ENCODE results near the gene CDK8. TPM values are rescaled to one million over a fixed set of nuclear protein-coding genes. Genes with fewer than 3 reads are reported as not detected.
"Not testable (repeated sequence)": the region's sequence is repeated elsewhere in the genome, so short reads cannot be mapped to it uniquely, and the experiment has no call there.

The CDK8 gene
- total RNA-seq, 2 donors from 2014 or later, result 11.0 to 19.7 TPM

DNA sequence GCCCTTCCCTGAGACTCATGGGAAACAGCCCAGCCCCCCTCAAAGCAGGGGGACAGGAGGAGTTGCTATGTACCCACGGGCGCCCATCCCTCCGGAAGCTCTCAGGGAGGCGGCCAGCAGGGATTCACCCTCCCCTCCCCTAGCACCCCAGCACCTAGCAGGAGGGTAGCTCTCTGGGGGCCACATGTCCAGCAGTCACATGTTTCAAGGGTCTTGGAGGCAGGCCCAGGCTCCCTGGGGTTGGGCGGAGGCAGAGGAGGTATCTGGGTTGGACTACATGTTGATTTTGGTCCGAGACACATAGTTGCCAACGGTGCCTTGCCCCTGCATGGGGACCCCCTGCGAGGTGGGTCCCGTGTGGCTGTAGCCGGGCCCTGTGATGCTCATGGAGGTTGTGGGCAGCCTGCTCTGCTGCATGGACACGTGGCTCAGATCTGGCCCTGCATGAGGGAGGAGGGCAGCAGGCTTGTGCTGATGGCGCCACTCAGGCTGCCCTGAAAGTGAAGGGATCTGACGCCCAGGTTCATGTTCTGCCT, 24.8 kb upstream of the CDK8 start:
- Mint-ChIP-seq H3K27me3 (peaks cover 4% of the 10 kb centered on the region), H3K27ac (no peak overlapping the region), H3K4me3 (no peak overlapping the region), H3K9me3 (no peaks in the 10 kb centered on the region), H3K4me1 (no peaks in the 10 kb centered on the region), H3K36me3 (ENCODE audit: low read depth) (no peaks in the 10 kb centered on the region)
- ATAC-seq (replicated peaks), result no peak

DNA sequence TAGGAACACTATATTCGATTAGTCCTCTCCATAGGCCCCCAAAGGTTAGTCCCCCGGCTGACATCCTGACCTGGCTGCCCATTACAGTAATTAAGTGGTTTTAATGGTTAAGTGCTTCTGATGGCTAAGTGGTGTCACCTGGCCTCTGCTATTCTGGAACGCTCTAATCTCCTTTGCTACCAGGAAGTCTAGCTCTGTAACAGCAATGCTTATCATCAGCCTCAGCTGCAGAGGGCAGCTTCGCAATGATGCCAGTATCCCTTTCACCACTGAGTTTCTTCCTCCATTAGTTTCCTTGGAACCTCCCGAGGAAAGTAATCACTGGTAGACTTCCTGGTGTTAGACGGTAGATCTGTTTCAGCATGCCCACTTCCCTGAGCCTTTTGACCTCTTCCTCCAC, 23.2 kb upstream of the CDK8 start:
- ATAC-seq (replicated peaks), result no peak
- no peak overlapping the region for H3K4me3 Mint-ChIP-seq
- no peaks in the 10 kb centered on the region for H3K9me3 Mint-ChIP-seq
- no peaks in the 10 kb centered on the region for H3K36me3 Mint-ChIP-seq (ENCODE audit: low read depth)
- H3K27ac Mint-ChIP-seq, result no peak overlapping the region
- H3K27me3 Mint-ChIP-seq, result peaks cover 11% of the 10 kb centered on the region
- H3K4me1 Mint-ChIP-seq, result no peaks in the 10 kb centered on the region

DNA sequence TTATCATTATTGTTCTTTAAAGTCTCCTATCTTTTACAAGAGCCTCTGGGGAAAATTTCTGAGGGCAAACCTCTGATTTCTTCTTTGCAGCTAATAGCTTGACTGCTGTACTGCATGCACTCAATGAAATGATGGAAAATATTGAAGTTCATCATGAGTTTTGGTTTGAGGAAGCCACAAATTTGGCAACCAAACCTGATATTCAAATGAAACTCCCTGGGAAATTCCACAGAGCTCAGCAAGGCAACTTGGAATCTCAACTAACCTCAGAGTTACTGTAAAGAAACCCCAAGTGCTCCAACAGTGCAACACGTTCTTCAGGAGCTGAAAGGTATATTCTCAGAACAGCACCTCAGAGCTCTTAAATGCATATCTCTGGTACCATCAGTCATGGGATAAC, 17.6 kb upstream of the CDK8 start:
- no peaks in the 10 kb centered on the region for H3K9me3 Mint-ChIP-seq
- H3K27me3 Mint-ChIP-seq, result peaks cover 11% of the 10 kb centered on the region
- ATAC-seq (replicated peaks), result no peak
- no peak overlapping the region for H3K4me3 Mint-ChIP-seq
- no peak overlapping the region for H3K27ac Mint-ChIP-seq
- no peaks in the 10 kb centered on the region for H3K4me1 Mint-ChIP-seq
- no peaks in the 10 kb centered on the region for H3K36me3 Mint-ChIP-seq (ENCODE audit: low read depth)

DNA sequence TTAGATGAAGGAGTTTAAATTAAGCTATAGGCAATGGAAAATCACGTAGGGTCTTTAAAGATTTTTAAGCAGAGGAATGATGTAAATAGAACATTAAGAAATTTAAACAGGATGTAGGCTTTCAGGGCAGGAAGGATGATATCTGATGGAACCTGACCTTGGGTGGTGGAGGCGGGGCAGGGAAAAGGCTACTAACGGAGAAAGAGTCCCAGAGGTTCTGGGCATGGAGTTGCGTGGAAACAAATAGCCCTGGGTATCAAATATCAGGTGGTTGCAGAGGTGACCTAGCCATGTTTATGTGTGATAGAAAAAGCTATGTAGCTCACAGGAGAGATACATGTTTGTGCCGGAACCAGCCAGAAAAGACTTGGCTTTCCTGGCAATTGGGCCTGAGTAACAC, 7.8 kb upstream of the CDK8 start:
- Mint-ChIP-seq H3K4me3 (no peak overlapping the region), H3K4me1 (no peaks in the 10 kb centered on the region), H3K27me3 (no peaks in the 10 kb centered on the region), H3K9me3 (no peaks in the 10 kb centered on the region), H3K36me3 (ENCODE audit: low read depth) (no peaks in the 10 kb centered on the region), H3K27ac (no peak overlapping the region)
- ATAC-seq (replicated peaks), result no peak

DNA sequence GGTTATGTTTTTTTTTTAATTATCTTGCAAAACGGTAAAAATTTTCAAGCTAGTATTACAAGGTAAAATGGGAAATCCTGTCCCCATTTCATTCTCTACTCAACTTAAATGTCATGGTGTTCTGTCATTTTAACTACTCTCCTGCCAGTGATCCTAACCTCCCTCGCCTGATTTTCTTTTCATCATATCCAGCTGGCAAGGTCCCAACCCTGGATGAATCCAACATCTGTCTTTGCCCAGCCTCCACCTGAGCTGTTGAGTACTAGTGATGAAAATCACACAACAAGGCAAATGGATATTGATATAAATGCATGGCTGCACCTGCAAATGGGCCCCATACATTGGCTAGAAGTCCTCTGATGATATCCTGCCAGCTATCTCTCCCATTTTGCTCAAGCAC, 6.9 kb upstream of the CDK8 start:
- no peak for ATAC-seq (replicated peaks)
- Mint-ChIP-seq H3K27me3 (no peaks in the 10 kb centered on the region), H3K4me1 (no peaks in the 10 kb centered on the region), H3K4me3 (no peak overlapping the region), H3K36me3 (ENCODE audit: low read depth) (no peaks in the 10 kb centered on the region), H3K9me3 (no peaks in the 10 kb centered on the region), H3K27ac (no peak overlapping the region)

DNA sequence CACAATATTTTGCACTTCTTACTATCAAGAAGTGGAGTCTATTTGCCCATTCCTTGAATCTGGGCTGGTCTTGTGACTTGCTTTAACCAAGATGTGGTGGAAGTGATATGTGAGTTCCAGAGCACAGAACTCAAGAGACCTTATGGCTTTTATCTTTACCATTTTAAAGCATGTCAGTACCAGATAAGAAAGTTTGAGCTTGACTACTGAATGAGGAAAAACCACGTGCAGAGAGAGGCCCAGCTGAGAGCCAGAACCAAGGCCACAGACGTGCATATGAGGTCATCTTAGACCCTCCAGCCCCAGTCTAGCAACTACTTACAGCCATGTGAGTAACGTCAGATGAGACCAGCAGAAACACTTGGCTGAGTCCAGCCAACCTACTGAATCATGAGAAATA, 6.3 kb upstream of the CDK8 start:
- H3K27ac Mint-ChIP-seq, result no peak overlapping the region
- no peaks in the 10 kb centered on the region for H3K4me1 Mint-ChIP-seq
- ATAC-seq (replicated peaks), result no peak
- H3K27me3 Mint-ChIP-seq, result no peaks in the 10 kb centered on the region
- no peak overlapping the region for H3K4me3 Mint-ChIP-seq
- H3K36me3 Mint-ChIP-seq (ENCODE audit: low read depth), result no peaks in the 10 kb centered on the region
- no peaks in the 10 kb centered on the region for H3K9me3 Mint-ChIP-seq

DNA sequence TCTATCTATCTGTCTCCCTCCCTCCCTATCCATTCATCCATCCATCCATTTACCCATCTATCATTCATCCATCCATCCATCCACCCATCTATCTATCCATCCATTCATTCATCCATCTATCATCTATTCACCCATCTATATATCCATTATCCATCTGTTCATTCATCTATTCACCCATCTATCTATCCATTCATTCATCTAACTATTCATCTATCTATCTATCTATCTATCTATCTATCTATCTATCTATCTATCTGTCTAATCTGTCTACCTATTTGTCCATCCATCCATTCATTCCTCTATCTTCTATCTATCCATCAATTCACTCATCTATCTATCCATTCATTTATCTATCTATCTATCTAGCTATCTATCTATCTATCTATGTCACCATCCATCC, 4.4 kb upstream of the CDK8 start:
- H3K4me1 Mint-ChIP-seq, result peaks cover 5% of the 10 kb centered on the region
- no peak overlapping the region for H3K4me3 Mint-ChIP-seq
- no peaks in the 10 kb centered on the region for H3K27me3 Mint-ChIP-seq
- no peak overlapping the region for H3K27ac Mint-ChIP-seq
- H3K36me3 Mint-ChIP-seq (ENCODE audit: low read depth), result no peaks in the 10 kb centered on the region
- ATAC-seq (replicated peaks), result no peak
- H3K9me3 Mint-ChIP-seq, result no peaks in the 10 kb centered on the region

DNA sequence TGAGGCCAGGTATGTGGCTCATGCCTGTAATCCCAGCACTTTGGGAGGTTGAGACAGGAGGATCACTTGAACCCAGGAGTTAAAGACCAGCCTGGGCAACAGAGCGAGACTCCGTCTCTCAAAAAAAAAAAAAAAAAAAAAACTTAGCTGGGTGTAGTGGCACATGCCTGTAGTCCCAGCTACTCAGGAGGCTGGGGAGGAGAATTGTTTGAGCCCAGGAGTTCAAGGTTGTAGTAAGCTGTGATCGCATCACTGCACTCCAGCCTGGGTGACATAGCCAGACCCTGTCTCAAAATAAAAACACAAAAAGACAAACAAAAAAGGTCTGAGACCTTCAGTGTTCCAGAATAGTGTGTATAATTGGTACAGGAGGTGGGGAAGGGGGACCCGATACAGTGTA, 1.9 kb upstream of the CDK8 start:
- H3K4me3 Mint-ChIP-seq, result not testable (repeated sequence)

DNA sequence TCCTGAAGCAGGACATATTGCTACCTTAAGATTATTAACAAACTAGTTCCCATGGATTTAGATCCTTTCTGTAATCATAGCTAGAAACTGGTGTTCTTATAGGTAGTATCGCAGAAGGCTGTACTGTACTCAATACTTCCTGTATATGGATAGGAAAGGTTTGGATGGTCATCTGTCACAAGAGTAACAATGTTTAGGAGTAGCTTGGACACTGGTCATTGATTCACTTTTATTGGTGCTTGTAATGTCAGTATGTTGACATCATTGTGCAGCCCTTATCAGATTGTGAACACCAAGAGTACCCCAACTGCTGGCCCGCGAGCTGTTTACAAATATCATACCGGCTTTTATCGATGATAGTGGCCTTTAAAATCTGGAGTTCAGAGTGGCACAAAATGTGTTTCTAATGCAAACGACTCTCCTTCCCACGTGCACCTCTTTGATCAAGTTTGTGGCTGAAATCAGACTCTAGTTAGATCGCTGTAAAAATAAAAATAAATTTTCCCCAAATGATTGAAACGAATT, 605 bp upstream of the CDK8 start:
- Mint-ChIP-seq H3K27me3 (no peaks in the 10 kb centered on the region), H3K9me3 (no peaks in the 10 kb centered on the region)
- ATAC-seq (replicated peaks), result no peak

More for the DNA sequence above, 1.9 kb upstream of the CDK8 start:
- ATAC-seq (replicated peaks); H3K36me3 Mint-ChIP-seq (ENCODE audit: low read depth); H3K27ac Mint-ChIP-seq; H3K9me3 Mint-ChIP-seq; H3K27me3 Mint-ChIP-seq: not testable (repeated sequence)
- H3K4me1 Mint-ChIP-seq, result peaks cover 14% of the 10 kb centered on the region

DNA sequence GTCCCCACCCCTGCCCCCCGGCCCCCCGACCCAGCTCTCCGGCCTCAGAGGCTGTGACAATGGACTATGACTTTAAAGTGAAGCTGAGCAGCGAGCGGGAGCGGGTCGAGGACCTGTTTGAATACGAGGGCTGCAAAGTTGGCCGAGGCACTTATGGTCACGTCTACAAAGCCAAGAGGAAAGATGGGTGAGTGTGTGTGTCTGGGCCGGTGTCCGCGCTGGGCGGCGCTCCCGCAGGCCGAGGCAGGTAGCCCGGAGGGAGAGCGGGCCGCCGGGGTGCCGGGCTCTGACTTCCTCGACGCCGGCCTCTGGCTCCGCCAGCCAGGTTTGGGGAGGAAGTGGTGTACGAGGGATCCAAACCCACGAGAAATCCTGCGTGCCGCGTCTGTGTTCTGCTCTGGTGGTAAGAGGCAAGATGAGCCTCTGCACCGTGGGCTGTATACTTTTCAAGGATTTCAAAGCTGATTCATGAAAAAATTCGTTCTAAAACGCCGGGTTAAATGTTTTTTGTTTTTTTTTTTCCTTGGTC, 718 bp downstream of the CDK8 start:
- Mint-ChIP-seq H3K9me3 (no peaks in the 10 kb centered on the region), H3K4me3 (peak overlapping the region; percentile 90), H3K27ac (peak overlapping the region; percentile 88), H3K27me3 (no peaks in the 10 kb centered on the region), H3K36me3 (ENCODE audit: low read depth) (no peaks in the 10 kb centered on the region), H3K4me1 (peaks cover 23% of the 10 kb centered on the region)
- peak; percentile 49 for ATAC-seq (replicated peaks)

More for the DNA sequence above, 605 bp upstream of the CDK8 start:
- Mint-ChIP-seq H3K36me3 (ENCODE audit: low read depth) (no peaks in the 10 kb centered on the region), H3K4me3 (peak overlapping the region; percentile 90), H3K4me1 (peaks cover 20% of the 10 kb centered on the region), H3K27ac (peak overlapping the region; percentile 89)

DNA sequence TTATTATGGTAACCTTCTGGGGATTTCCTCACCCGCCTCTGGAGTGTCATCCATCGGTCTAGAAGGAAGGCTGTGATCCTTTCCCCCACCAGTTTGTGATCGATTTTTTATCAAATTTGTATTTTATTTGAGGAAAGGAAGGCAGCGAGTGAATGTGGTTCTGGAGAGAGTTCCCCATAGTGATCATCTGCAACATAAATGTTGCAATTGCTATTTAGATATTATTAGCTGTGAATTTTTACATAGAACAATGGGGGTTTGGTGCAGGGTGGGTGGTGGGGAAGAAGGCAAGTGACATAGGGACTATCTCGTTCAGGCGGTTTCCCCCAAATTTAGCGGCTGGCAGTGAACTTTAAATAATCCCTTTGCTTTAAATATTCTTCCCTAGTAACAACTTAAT, 1.2 kb downstream of the CDK8 start:
- ATAC-seq (replicated peaks), result no peak
- Mint-ChIP-seq H3K27ac (peak overlapping the region; percentile 88), H3K9me3 (no peaks in the 10 kb centered on the region), H3K4me3 (peak overlapping the region; percentile 90), H3K27me3 (no peaks in the 10 kb centered on the region), H3K4me1 (peaks cover 23% of the 10 kb centered on the region), H3K36me3 (ENCODE audit: low read depth) (no peaks in the 10 kb centered on the region)

DNA sequence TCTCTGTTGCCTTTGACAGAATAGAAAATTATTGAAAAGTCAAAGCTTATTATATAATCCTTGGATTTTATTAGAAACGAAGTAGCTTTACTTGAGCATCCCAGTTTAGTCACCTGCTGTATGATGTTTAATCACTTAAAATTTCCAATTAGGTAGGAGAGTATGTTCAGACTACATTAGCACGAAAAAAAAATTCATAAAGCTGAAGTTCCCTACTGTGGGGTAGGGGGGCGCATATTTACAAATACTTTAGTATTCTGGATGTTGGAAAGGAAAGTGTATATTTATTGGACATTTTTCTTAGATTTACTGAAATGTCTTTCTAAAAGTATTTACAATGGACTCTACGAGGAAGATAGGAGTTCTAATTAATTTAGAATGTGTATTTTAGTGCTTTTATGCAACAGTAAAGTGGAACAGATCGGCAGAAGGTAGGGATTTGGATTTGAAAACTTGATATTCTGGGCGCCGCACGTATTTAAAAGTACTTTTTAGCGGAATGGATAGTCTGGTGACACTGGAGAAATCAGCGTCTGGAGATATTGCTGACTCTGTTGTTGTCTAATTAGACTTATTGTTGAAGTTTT, 1.9 kb downstream of the CDK8 start:
- Mint-ChIP-seq H3K36me3 (ENCODE audit: low read depth) (no peaks in the 10 kb centered on the region), H3K4me1 (peaks cover 23% of the 10 kb centered on the region), H3K27ac (no peak overlapping the region), H3K4me3 (peak overlapping the region; percentile 90), H3K27me3 (no peaks in the 10 kb centered on the region), H3K9me3 (no peaks in the 10 kb centered on the region)
- no peak for ATAC-seq (replicated peaks)

DNA sequence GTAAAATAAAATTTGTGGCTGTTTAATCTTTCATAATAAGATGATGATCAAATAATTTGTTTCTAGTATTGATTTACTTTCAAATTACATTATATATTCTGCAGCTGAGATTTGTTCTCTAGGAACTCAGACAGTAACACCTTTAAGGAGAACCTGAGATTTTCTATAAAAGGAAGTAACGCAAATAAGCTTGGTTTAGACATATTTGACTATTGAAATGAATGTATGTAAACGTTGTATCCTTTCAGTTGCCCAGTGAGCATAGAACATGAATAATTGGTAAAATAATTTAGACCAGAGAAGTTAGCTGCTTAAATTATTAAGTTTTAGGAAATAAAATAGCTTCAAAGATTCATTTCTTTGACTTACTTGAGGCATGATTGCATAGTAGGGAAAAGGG, 3.1 kb downstream of the CDK8 start:
- H3K9me3 Mint-ChIP-seq, result no peaks in the 10 kb centered on the region
- no peaks in the 10 kb centered on the region for H3K27me3 Mint-ChIP-seq
- no peaks in the 10 kb centered on the region for H3K36me3 Mint-ChIP-seq (ENCODE audit: low read depth)
- H3K4me3 Mint-ChIP-seq, result peak overlapping the region; percentile 90
- no peak overlapping the region for H3K27ac Mint-ChIP-seq
- peaks cover 24% of the 10 kb centered on the region for H3K4me1 Mint-ChIP-seq
- ATAC-seq (replicated peaks), result no peak

DNA sequence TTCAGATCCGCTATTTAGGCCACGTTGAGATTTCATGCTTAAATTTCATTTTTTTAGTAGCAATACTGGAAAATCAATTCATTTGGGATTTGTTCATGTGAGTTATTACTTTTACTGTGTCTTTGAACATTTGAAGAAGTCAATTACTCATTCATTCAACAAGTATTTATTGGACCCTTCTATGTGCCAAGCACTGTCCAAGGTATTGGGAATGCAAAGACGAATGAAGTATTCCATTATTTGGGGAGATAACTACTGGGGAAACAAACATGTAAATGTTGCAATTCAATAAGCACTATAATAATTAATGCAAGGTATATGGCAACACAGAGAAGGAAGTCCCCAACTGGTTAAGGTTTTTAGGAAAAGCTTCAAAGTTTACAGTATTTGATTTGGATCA, 5.7 kb downstream of the CDK8 start:
- Mint-ChIP-seq H3K9me3 (no peaks in the 10 kb centered on the region), H3K27ac (no peak overlapping the region), H3K4me1 (peaks cover 21% of the 10 kb centered on the region), H3K27me3 (no peaks in the 10 kb centered on the region), H3K4me3 (no peak overlapping the region), H3K36me3 (ENCODE audit: low read depth) (no peaks in the 10 kb centered on the region)
- no peak for ATAC-seq (replicated peaks)

DNA sequence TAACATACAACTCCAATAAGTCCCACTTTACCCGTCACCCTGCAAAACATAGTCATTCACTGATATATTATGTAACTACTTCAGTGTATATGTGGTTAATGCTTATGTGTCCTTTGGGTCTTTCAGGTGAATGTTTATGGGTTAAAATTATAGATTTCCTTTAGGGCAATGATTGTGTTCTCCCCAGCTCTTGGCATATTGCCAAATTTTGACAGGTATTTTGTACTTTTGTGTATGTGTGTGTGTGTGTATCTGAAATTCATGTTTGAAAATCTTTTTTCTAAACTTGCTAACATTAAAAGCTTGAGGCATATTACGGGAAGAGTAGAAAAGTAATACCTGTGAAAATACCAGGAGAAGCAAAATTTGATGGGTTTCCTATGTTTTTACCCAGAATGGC, 8.2 kb downstream of the CDK8 start:
- no peaks in the 10 kb centered on the region for H3K9me3 Mint-ChIP-seq
- ATAC-seq (replicated peaks), result no peak
- no peaks in the 10 kb centered on the region for H3K36me3 Mint-ChIP-seq (ENCODE audit: low read depth)
- H3K27me3 Mint-ChIP-seq, result no peaks in the 10 kb centered on the region
- H3K27ac Mint-ChIP-seq, result no peak overlapping the region
- H3K4me1 Mint-ChIP-seq, result peaks cover 25% of the 10 kb centered on the region
- H3K4me3 Mint-ChIP-seq, result no peak overlapping the region

Data from activated T-helper 17 cell treated with anti-CD3 and anti-CD28 coated beads, Interleukin-2, amount 50 U/mL, for 72 hours (primary cell).